Esophagus squamous epithelium (tissue), 4 donors: ENCODE data around the gene KLF15.

ENCODE experiments used
- POLR2A ChIP-seq, 4 donors: fragments of 450-650 bp; IDR thresholded peaks; one replicate each; pipeline ENCODE4 v1.6.1; 2017; ENCODE audit warnings: antibody characterized with exemption in 4 of 4, mild to moderate bottlenecking in 4 of 4, moderate library complexity in 3 of 4
- TF ChIP-seq, protein P1 (sequence below), 6 experiments: fragments of 450-650 bp in 4 of 6; fragments of 200-600 bp in 2 of 6; sonication (generic) in 2 of 6; IDR thresholded peaks; one replicate each; pipeline ENCODE4 v1.5.1; 2016 to 2019; ENCODE audit warnings: antibody characterized with exemption in 6 of 6, mild to moderate bottlenecking in 4 of 6, moderate library complexity in 4 of 6

DNA sequence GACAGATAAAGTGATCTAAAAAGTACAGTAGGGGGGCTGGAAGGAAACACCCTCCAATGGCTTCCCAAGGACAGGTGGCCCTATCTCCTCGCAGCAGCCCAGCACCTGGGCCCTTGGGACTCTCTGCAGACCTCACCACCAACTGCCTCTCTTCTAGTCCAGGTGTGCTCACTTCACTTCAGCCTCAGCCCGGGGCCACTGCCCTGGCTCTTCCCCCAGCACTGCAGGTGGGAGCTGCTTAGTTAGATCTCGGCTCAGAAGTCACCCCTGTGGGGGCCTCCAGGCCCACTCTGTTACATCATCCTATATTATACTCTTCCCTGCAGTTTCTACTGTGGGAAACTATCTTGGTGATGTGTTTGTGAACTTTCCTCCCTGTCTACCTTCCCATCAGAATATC lies 2.0 kb downstream of the KLF15 start:
- TF ChIP-seq, protein P1, sequence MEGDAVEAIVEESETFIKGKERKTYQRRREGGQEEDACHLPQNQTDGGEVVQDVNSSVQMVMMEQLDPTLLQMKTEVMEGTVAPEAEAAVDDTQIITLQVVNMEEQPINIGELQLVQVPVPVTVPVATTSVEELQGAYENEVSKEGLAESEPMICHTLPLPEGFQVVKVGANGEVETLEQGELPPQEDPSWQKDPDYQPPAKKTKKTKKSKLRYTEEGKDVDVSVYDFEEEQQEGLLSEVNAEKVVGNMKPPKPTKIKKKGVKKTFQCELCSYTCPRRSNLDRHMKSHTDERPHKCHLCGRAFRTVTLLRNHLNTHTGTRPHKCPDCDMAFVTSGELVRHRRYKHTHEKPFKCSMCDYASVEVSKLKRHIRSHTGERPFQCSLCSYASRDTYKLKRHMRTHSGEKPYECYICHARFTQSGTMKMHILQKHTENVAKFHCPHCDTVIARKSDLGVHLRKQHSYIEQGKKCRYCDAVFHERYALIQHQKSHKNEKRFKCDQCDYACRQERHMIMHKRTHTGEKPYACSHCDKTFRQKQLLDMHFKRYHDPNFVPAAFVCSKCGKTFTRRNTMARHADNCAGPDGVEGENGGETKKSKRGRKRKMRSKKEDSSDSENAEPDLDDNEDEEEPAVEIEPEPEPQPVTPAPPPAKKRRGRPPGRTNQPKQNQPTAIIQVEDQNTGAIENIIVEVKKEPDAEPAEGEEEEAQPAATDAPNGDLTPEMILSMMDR (IDR thresholded peaks at IDR 0.05), result no peak
- TF ChIP-seq POLR2A (IDR thresholded peaks at IDR 0.05), result no peak
